Measurements from ENCODE around the gene DCX. TPM values are rescaled to one million over a fixed set of nuclear protein-coding genes. Genes with fewer than 3 reads are reported as not detected.

DCX gene
- total RNA-seq, 1 donor from 2014 or later = not detected

DNA sequence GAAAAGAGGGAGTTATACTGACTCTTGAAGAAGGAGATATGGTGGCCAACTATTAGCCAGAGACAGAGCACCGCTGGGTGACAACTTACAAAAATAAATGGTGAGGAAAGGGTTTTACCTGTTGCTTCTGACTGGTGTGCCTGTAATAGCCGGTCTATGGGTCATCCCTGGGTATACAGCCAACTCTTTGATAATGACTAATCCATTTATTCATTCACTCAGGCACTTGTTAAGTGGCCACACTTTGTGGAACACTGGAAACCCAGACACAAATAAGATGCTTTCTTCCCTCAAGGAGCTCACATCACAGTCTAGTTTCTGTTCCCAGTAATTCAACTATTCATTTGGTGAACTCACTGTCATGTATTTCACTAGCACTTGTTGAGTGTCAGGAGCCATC lies 128.5 kb downstream of the DCX start:
- ATAC-seq (ENCODE audit: low read depth) = no peak
- intact Hi-C loops (cut with micrococcal nuclease) = no loop called here
- H3K27me3 Mint-ChIP-seq = no peaks in the 10 kb centered on the region

GRCh38 chrX:111282991-111283390 lies 129.0 kb downstream of the DCX start:
- H3K4me1 Mint-ChIP-seq = no peaks in the 10 kb centered on the region

More for the DNA sequence above, 128.5 kb downstream of the DCX start:
- TF ChIP-seq, protein P1, sequence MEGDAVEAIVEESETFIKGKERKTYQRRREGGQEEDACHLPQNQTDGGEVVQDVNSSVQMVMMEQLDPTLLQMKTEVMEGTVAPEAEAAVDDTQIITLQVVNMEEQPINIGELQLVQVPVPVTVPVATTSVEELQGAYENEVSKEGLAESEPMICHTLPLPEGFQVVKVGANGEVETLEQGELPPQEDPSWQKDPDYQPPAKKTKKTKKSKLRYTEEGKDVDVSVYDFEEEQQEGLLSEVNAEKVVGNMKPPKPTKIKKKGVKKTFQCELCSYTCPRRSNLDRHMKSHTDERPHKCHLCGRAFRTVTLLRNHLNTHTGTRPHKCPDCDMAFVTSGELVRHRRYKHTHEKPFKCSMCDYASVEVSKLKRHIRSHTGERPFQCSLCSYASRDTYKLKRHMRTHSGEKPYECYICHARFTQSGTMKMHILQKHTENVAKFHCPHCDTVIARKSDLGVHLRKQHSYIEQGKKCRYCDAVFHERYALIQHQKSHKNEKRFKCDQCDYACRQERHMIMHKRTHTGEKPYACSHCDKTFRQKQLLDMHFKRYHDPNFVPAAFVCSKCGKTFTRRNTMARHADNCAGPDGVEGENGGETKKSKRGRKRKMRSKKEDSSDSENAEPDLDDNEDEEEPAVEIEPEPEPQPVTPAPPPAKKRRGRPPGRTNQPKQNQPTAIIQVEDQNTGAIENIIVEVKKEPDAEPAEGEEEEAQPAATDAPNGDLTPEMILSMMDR (IDR thresholded peaks at IDR 0.05) = no peak
- CTCF ChIA-PET = no interaction called here
- POLR2A ChIA-PET = no interaction called here
- Mint-ChIP-seq H3K27ac (no peak overlapping the region), H3K4me1 (no peaks in the 10 kb centered on the region), H3K4me3 (no peak overlapping the region), H3K9me3 (no peaks in the 10 kb centered on the region), H3K36me3 (ENCODE audit: low read depth) (no peaks in the 10 kb centered on the region)
- DNase-seq = no peak

DNA sequence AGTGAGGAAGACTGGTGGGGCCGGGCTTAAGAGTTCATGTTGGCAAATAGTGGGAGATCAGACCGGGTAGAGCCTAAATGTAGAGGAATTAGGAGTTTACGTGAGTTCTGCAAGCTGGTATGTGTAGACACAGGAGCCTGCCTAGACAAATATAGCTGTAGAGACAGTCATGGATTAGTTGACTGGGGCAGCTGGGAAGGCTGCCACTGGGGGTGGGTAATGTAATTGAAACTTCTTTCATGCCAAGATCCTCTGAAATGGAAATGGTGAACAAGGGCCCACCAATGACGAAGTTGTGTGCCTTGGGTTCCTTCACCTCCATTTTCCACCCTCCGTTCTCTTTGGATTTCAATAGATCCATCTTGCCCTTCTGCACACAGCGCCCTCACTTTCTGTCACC lies 129.9 kb downstream of the DCX start:
- TF ChIP-seq, protein P1 (IDR thresholded peaks at IDR 0.05) = no peak
- intact Hi-C loops (cut with micrococcal nuclease) = no loop called here
- POLR2A ChIA-PET = no interaction called here
- CTCF ChIA-PET = no interaction called here
- Mint-ChIP-seq H3K4me3 (no peak overlapping the region), H3K9me3 (no peaks in the 10 kb centered on the region), H3K36me3 (ENCODE audit: low read depth) (no peaks in the 10 kb centered on the region), H3K27ac (no peak overlapping the region), H3K27me3 (no peaks in the 10 kb centered on the region), H3K4me1 (no peaks in the 10 kb centered on the region)
- DNase-seq (no peak), ATAC-seq (ENCODE audit: low read depth) (no peak)

More at GRCh38 chrX:111282991-111283390, 129.0 kb downstream of the DCX start:
- Mint-ChIP-seq H3K36me3 (ENCODE audit: low read depth) (no peaks in the 10 kb centered on the region), H3K4me3 (no peak overlapping the region), H3K27me3 (no peaks in the 10 kb centered on the region), H3K27ac (no peak overlapping the region), H3K9me3 (no peaks in the 10 kb centered on the region)
- intact Hi-C loops (cut with micrococcal nuclease) = no loop called here
- TF ChIP-seq, protein P1 (IDR thresholded peaks at IDR 0.05) = no peak
- ATAC-seq (ENCODE audit: low read depth) (no peak), DNase-seq (no peak)
- POLR2A ChIA-PET = no interaction called here
- CTCF ChIA-PET = no interaction called here

- no peak for ATAC-seq (ENCODE audit: low read depth)
- no peak for DNase-seq
- ChIA-PET CTCF (no interaction called here), POLR2A (no interaction called here)
- Mint-ChIP-seq H3K9me3 (no peaks in the 10 kb centered on the region), H3K4me1 (no peaks in the 10 kb centered on the region), H3K36me3 (ENCODE audit: low read depth) (no peaks in the 10 kb centered on the region), H3K4me3 (no peak within 1 kb of the TSS), H3K27ac (no peak within 1 kb of the TSS), H3K27me3 (no peaks in the 10 kb centered on the region)
- TF ChIP-seq, protein P1 (IDR thresholded peaks at IDR 0.05) = no peak
- intact Hi-C loops (cut with micrococcal nuclease) = no loop called here
These were observed 141.7 kb downstream of the DCX start, which contains the start of gene CAPN6 for GRCh38 chrX:111270339-111270738. Gene CAPN6, minus strand, starts transcription at chrX:111270483. Its CDS starts 6,547 bp downstream, at chrX:111263936.

DNA sequence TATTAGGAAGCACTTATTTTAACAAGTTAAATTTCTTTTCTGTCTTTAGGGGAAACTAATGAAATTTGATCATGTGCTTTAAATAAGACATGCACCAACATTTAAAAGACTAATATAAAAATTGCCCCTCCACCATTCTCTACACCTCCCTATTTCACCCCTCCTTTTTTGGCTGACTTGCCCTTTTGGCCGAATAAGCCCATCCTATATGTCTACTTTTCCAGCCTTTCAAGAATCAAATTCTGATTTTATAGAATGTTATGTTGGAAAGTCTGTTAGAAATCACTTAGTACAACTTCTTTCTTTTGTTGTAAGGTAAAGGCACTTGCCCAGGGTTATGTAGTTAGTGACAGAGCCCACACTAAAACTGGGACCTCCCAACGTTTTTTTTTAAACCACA lies 143.5 kb downstream of the DCX start:
- POLR2A ChIA-PET = no interaction called here
- H3K27me3 Mint-ChIP-seq = no peaks in the 10 kb centered on the region
- no peaks in the 10 kb centered on the region for H3K36me3 Mint-ChIP-seq (ENCODE audit: low read depth)
- intact Hi-C loops (cut with micrococcal nuclease) = no loop called here
- no peaks in the 10 kb centered on the region for H3K9me3 Mint-ChIP-seq
- H3K4me1 Mint-ChIP-seq = no peaks in the 10 kb centered on the region
- CTCF ChIA-PET = no interaction called here
- no peak overlapping the region for H3K27ac Mint-ChIP-seq
- no peak overlapping the region for H3K4me3 Mint-ChIP-seq
- DNase-seq (no peak), ATAC-seq (ENCODE audit: low read depth) (no peak)
- TF ChIP-seq, protein P1 (IDR thresholded peaks at IDR 0.05) = no peak
